ENCODE measurements around the gene TP53RK.

The TP53RK gene

GRCh38 chr20:46701556-46701955 is 12.3 kb upstream of the TP53RK start:
- H3K4me3 Mint-ChIP-seq, result no peak overlapping the region
- H3K36me3 Mint-ChIP-seq, result peaks cover 3% of the 10 kb centered on the region
- H3K4me1 Mint-ChIP-seq, result no peaks in the 10 kb centered on the region
- DNase-seq (ENCODE audit: low spot score in 2 of 2) (no peak), ATAC-seq (ENCODE audit: low read depth) (no peak)
- H3K27ac Mint-ChIP-seq, result no peak overlapping the region
- peaks cover 20% of the 10 kb centered on the region for H3K27me3 Mint-ChIP-seq
- H3K9me3 Mint-ChIP-seq, result peaks cover 2% of the 10 kb centered on the region

DNA sequence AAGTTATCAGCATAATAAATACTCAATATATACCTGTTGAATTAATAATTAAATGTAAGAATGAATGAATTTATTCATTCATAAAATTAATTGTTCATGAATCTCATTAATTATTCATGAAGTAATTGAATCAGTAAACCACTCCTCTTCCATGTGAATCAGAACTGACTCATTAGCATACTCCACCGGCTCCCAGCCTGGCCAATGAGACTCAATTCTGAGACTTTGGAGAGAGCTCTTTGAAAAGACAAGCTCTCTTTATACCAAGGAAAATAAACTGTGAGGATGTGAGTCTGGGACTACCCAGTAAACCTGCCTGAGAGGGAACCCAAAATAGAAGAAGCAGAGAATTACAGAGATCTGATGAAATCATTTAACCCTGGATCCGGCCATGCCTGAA is 11.8 kb upstream of the TP53RK start:
- Mint-ChIP-seq H3K4me1 (no peaks in the 10 kb centered on the region), H3K9me3 (no peaks in the 10 kb centered on the region), H3K4me3 (no peak overlapping the region), H3K27ac (no peak overlapping the region), H3K36me3 (peaks cover 3% of the 10 kb centered on the region), H3K27me3 (peaks cover 23% of the 10 kb centered on the region)
- DNase-seq (ENCODE audit: low spot score in 2 of 2), result no peak
- no peak for ATAC-seq (ENCODE audit: low read depth)

DNA sequence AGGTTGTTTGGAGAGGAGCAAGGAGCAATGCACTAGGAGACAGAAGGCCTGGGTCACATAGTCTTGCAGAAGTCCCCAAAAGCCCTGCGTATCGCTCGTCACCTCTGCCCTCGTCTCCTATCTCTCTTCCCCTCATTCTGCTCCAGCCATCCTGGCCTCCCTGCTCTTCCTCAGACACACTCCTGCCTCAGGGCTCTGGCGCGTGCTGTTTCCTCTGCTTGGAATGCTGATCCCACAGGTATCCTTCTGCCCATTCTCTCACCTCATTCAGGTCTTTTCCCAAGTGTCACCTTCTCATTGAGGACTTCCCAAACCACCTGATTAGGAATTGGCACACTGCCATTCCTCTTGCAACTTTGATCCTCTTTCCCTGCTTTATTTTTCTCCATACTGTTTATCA is 11.2 kb upstream of the TP53RK start:
- DNase-seq (ENCODE audit: low spot score in 2 of 2) (no peak), ATAC-seq (ENCODE audit: low read depth) (no peak)
- H3K27me3 Mint-ChIP-seq, result peaks cover 23% of the 10 kb centered on the region
- H3K4me1 Mint-ChIP-seq, result no peaks in the 10 kb centered on the region
- H3K4me3 Mint-ChIP-seq, result no peak overlapping the region
- H3K36me3 Mint-ChIP-seq, result peaks cover 3% of the 10 kb centered on the region
- H3K9me3 Mint-ChIP-seq, result no peaks in the 10 kb centered on the region
- no peak overlapping the region for H3K27ac Mint-ChIP-seq

DNA sequence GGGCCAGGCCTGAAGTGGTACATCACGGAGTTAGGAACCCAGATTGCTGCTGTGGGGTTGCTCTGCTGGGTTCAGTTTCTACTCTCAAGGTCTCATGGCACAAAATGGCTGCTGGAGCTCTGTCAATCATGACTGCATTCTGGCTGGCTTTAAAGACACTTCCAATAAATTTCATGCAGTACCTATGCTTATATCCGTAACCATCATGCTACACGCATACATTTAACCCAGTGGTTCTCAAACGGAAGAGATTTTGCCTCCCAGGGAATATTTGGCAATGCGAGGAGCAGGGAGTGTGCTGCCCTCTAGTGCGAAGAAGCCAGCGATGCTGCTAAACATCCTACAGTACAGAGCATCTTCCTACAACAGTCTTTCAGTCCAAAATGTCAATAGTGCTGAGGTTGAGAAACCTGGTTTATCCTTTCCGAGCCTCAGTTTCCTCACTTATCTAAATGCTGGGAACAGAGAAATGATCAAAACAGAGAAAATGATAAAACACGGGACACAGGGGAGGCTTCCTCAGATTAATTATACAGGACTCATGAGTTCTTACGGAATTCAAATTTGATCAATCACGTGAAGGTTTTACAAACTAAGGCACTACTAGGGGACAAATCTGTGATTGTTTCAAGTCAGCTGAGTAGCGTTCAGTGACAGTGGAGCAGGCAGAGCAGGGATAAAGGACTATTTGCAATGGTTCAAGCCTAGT is 10.6 kb upstream of the TP53RK start:
- no peak for ATAC-seq (ENCODE audit: low read depth)
- H3K4me1 Mint-ChIP-seq, result no peaks in the 10 kb centered on the region

GRCh38 chr20:46698788-46699187 is 9.5 kb upstream of the TP53RK start:
- DNase-seq (ENCODE audit: low spot score in 2 of 2) (no peak), ATAC-seq (ENCODE audit: low read depth) (no peak)
- Mint-ChIP-seq H3K27ac (no peak overlapping the region), H3K4me3 (no peak overlapping the region), H3K9me3 (no peaks in the 10 kb centered on the region), H3K36me3 (peaks cover 3% of the 10 kb centered on the region), H3K27me3 (peaks cover 16% of the 10 kb centered on the region), H3K4me1 (peaks cover 5% of the 10 kb centered on the region)

More for the DNA sequence above, 10.6 kb upstream of the TP53RK start:
- H3K9me3 Mint-ChIP-seq, result no peaks in the 10 kb centered on the region
- H3K4me3 Mint-ChIP-seq, result no peak overlapping the region
- no peak for DNase-seq (ENCODE audit: low spot score in 2 of 2)
- peaks cover 3% of the 10 kb centered on the region for H3K36me3 Mint-ChIP-seq
- H3K27me3 Mint-ChIP-seq, result peaks cover 21% of the 10 kb centered on the region
- H3K27ac Mint-ChIP-seq, result no peak overlapping the region

DNA sequence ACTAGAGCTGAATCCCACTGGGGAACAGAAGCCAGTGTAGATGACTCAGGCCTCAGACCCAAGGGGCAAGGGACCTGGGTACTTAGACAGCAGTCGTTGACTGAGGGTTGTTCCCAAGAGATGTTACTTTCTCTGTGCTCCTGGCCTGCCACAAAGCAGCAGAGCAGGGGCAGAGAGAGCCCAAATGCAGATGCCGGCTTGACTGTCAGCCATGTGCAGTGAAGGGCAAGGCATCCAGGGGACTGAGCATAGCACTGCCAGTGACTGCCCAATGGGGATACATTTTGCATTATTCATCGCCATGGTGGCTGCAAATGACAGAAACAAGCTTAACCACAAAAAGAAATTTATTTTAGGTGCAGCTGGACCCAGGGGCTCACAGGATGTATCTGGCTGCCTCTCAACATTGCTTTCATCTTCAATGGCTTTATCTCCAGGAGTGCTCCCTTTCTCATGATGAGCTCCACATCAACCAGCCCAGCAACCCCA is 7.6 kb upstream of the TP53RK start:
- peaks cover 5% of the 10 kb centered on the region for H3K4me1 Mint-ChIP-seq
- ATAC-seq (ENCODE audit: low read depth) (no peak), DNase-seq (ENCODE audit: low spot score in 2 of 2) (no peak)
- peaks cover 3% of the 10 kb centered on the region for H3K36me3 Mint-ChIP-seq
- H3K27ac Mint-ChIP-seq, result no peak overlapping the region
- H3K27me3 Mint-ChIP-seq, result peaks cover 13% of the 10 kb centered on the region
- H3K9me3 Mint-ChIP-seq, result no peaks in the 10 kb centered on the region
- H3K4me3 Mint-ChIP-seq, result no peak overlapping the region

DNA sequence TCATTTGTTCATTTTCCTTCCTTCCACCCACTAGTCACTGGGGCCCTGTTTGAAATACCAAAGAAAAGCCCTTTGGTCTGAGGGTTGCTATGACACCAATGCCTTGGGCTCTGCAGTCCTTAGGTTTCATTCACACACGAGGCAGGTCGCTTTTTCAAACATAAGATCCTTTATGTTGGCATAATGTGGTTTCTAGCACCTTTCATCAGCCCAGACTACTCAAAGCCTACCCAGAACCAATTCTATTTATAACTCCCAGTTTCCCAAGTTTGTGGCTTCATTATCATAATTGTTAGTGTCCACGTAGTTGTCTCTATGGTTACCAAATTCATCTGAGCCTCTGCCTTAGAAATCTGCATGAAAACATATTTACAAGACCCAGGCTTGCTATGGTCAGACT is 6.6 kb upstream of the TP53RK start:
- DNase-seq (ENCODE audit: low spot score in 2 of 2) (no peak), ATAC-seq (ENCODE audit: low read depth) (no peak)
- Mint-ChIP-seq H3K4me3 (no peak overlapping the region), H3K9me3 (no peaks in the 10 kb centered on the region), H3K27me3 (peaks cover 13% of the 10 kb centered on the region), H3K27ac (no peak overlapping the region), H3K4me1 (peaks cover 5% of the 10 kb centered on the region), H3K36me3 (peaks cover 3% of the 10 kb centered on the region)

DNA sequence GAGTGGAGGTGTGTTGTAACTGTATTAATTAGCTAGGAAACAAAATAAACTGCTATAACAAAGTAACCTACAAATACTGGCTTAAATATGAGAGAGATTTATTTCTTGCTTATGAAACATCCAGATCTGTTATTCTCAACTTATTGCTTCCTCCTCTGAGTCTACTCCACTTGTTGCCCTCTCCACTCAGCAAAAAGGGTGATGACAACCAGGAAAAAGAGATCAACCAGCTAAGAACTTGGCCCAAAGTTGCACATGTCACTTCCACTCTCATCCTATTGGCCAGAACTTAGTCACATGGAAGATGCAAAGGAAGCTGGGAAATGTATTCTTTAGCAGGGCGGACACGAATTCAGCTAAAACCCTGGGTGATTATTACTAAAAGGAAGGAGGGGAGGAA is 5.2 kb upstream of the TP53RK start:
- peaks cover 10% of the 10 kb centered on the region for H3K4me1 Mint-ChIP-seq
- H3K27me3 Mint-ChIP-seq, result peaks cover 8% of the 10 kb centered on the region
- ATAC-seq (ENCODE audit: low read depth), result no peak
- DNase-seq (ENCODE audit: low spot score in 2 of 2), result no peak
- no peak overlapping the region for H3K27ac Mint-ChIP-seq
- peaks cover 3% of the 10 kb centered on the region for H3K36me3 Mint-ChIP-seq
- no peak overlapping the region for H3K4me3 Mint-ChIP-seq
- no peaks in the 10 kb centered on the region for H3K9me3 Mint-ChIP-seq

DNA sequence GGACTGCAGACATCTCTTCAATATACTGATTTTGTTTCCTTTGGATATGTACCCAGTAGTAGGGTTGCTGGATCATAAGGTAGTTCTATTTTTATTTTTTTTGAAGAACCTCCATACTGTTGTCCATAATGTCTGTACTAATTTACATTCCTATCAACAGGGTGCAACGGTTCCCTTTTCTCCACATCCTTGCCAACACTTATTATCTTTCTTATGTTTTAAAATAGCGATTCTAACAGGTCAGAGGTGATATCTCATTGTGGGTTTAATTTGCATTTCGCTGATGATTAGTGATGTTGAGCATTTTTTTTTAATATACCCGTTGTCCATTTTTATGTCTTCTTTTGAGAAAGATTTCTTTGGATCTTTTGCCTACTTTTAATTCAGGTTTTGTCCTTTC is 2.0 kb upstream of the TP53RK start:
- peak overlapping the region; percentile 17 for H3K4me3 Mint-ChIP-seq
- DNase-seq (ENCODE audit: low spot score in 2 of 2), result no peak
- no peaks in the 10 kb centered on the region for H3K9me3 Mint-ChIP-seq
- ATAC-seq (ENCODE audit: low read depth), result no peak
- no peak overlapping the region for H3K27ac Mint-ChIP-seq
- H3K27me3 Mint-ChIP-seq, result peaks cover under 1% of the 10 kb centered on the region
- H3K36me3 Mint-ChIP-seq, result peaks cover 5% of the 10 kb centered on the region
- peaks cover 29% of the 10 kb centered on the region for H3K4me1 Mint-ChIP-seq

- peaks cover 6% of the 10 kb centered on the region for H3K36me3 Mint-ChIP-seq
- H3K27ac Mint-ChIP-seq, result peak overlapping the region; percentile 90
- H3K4me3 Mint-ChIP-seq, result peak overlapping the region; percentile 65
- ATAC-seq (ENCODE audit: low read depth), result no peak
- no peak for DNase-seq (ENCODE audit: low spot score in 2 of 2)
- no peaks in the 10 kb centered on the region for H3K9me3 Mint-ChIP-seq
- H3K4me1 Mint-ChIP-seq, result peaks cover 29% of the 10 kb centered on the region
- no peaks in the 10 kb centered on the region for H3K27me3 Mint-ChIP-seq
Measured at GRCh38 chr20:46690219-46691106, 1.2 kb upstream of the TP53RK start.

DNA sequence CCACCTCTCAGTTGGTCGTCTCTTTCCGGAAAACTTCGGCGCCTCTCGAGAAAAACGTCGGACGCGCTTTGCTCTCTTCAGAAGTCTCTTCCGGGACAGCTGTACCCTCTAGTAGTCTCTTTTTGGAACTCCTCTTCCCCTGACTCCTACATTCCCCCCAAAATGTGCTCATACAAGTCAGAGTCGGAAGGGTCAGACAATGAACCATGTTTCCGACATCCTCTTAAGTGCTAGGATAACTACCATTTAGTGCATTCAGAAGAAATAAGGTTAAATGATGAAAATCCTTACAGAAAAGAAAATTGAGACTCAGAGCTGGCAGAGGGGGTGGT is 476 bp upstream of the TP53RK start:
- H3K4me3 Mint-ChIP-seq, result peak overlapping the region; percentile 97
- H3K27ac Mint-ChIP-seq, result peak overlapping the region; percentile 90
- DNase-seq (ENCODE audit: low spot score in 2 of 2), result no peak
- H3K27me3 Mint-ChIP-seq, result no peaks in the 10 kb centered on the region
- peaks cover 10% of the 10 kb centered on the region for H3K36me3 Mint-ChIP-seq
- H3K4me1 Mint-ChIP-seq, result peaks cover 32% of the 10 kb centered on the region
- H3K9me3 Mint-ChIP-seq, result no peaks in the 10 kb centered on the region
- no peak for ATAC-seq (ENCODE audit: low read depth)

DNA sequence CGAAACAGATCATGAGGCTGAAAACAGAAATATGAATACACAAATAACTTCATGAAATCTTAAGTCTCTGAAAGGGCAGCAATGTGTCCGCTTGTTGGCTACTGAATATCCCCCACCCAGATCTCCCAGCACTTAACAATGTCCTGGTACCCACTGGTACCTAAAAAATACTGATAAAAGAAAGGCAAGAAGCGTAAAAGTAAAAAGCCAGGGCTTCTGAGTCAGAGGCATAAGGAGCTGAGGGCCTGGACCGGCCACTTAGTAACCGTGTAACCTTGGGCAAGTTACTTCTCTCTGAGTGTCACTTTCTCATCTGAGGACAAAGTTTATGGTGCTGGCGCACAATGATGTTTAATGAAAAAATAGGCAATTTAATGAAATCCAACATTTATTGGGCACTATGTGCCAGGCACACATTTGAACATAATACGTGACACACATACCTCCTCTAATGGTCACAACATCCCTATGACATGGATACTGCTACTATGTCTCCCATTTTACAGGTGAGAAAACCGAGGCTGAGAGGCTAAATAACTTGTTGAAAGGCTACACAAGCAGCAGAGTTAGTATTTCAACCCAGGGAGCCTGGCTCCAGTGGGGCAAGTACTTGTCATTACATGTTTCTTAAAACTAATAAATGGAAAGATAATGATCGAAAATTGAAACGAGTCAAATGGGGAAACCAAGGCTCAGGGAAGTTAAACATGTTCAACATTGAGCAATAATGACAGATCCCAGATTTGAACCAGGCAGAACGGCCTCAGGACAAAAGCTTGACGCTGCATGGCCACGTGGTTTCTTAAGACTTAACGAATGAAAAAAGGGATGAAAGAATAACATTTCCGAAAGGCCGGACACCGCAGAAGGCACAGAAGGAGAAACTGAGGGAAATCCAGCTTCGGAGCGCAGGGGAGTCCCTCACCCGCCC is 828 bp downstream of the TP53RK start:
- Mint-ChIP-seq H3K9me3 (no peaks in the 10 kb centered on the region), H3K4me1 (peaks cover 35% of the 10 kb centered on the region), H3K4me3 (peak overlapping the region; percentile 97), H3K27ac (peak overlapping the region; percentile 84), H3K36me3 (peaks cover 13% of the 10 kb centered on the region), H3K27me3 (no peaks in the 10 kb centered on the region)
- no peak for ATAC-seq (ENCODE audit: low read depth)
- DNase-seq (ENCODE audit: low spot score in 2 of 2), result no peak

- no peak for ATAC-seq (ENCODE audit: low read depth)
- peaks cover 13% of the 10 kb centered on the region for H3K36me3 Mint-ChIP-seq
- peak overlapping the region; percentile 3 for H3K27ac Mint-ChIP-seq
Measured at GRCh38 chr20:46683939-46684750, 5.1 kb downstream of the TP53RK start.

More at GRCh38 chr20:46683939-46684750, 5.1 kb downstream of the TP53RK start:
- no peaks in the 10 kb centered on the region for H3K27me3 Mint-ChIP-seq
- no peaks in the 10 kb centered on the region for H3K9me3 Mint-ChIP-seq
- H3K4me3 Mint-ChIP-seq, result no peak overlapping the region
- no peak for DNase-seq (ENCODE audit: low spot score in 2 of 2)
- H3K4me1 Mint-ChIP-seq, result peaks cover 42% of the 10 kb centered on the region
